NOMO-1 treated with DMSO at 0.1 percent for 48 hours (cell line): ENCODE results near the gene VPS13D.

ENCODE experiments used
- DNase-seq: peaks from one replicate; lab custom pipeline; 2025; ENCODE audit not compliant: unreplicated experiment; lab: John Stamatoyannopoulos, UW

The VPS13D gene

DNA sequence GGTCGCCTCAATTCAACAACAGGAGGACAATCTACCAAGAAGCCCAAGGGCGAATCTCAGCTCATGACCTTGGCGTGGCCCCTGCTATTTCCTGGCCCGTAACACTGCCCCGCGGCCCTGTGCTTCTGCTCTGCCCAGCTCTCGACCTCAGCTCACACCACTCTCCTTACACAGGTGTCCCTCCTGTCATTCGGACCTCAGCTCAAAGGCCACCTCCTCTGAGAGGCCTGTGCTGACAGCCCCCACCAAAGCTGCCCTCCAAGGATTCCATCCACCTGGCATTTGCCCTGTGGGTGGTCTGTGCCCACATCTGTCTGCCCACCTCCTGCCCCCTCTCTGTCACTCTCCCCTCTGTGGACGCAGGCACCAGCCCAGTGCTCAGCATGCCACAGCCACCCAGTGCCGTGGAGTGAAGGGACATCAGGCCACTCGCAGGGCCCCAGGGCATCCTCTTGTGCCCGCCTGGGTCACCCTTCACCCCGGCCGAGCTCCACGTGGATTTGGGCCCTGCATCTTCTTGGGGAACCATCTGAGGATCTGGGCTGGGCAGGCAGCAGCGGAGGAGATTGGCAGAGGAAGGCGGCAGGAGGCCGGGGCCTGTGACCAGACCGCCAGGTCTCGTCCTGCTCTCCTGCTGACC lies 317.9 kb downstream of the VPS13D start:
- no peak for DNase-seq

DNA sequence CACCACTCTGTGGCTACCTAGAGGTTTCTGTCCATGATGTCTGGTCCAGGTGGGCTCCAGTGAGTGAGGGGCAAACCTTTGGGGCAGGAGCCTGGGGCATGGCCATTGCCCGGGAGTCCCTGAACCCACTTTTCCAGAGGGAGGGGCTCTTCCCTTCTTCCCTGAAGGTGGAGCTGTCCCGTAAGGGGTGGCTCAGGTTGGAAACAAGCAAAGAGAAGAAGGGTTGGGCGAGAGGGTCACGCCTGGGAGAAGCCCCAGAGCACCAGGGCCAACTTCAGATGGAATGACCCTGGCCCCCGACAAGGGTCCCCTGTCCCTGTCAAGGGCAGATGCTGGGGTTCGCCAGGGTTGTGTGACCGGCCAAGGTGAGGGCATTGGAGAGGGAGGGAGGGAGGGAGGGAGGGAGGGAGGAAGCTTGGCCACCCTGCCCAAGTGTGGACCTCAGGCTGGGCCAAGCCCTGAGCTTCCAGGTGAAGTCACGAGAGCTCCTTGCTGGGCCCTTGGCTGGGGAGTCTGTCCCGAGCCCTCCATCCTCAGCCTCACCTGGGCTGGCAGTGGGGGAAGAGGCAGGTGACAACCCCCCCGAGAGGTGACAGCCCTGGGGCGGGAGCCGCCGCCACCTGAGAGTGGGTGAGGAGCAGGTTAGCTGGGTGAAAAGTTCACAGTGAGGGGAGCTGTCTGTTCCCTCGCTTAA lies 318.6 kb downstream of the VPS13D start:
- no peak for DNase-seq

DNA sequence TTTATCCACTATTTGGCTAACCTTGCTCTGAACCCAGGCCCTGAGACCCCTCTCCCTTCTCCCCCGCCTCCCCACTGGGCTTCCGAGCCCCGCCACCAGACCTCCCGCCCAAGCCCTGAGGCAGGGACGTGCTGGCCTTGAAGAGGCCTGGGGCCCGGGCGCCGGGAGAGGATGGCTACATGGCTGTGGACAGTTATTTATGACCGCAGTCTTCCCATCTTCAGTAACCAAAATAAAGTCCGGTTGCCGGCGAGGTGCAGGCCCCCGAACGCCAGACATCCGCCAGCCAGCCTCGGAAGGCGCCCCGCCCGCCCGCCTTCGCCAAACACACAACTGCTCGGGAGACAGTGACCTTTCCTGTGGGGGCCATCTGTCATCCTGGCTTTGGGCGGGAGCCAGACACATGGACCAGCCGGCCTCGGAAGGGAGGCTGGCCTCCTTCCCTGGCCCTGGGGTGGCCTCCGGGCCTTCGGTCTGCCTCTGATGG lies 319.2 kb downstream of the VPS13D start:
- DNase-seq = no peak

DNA sequence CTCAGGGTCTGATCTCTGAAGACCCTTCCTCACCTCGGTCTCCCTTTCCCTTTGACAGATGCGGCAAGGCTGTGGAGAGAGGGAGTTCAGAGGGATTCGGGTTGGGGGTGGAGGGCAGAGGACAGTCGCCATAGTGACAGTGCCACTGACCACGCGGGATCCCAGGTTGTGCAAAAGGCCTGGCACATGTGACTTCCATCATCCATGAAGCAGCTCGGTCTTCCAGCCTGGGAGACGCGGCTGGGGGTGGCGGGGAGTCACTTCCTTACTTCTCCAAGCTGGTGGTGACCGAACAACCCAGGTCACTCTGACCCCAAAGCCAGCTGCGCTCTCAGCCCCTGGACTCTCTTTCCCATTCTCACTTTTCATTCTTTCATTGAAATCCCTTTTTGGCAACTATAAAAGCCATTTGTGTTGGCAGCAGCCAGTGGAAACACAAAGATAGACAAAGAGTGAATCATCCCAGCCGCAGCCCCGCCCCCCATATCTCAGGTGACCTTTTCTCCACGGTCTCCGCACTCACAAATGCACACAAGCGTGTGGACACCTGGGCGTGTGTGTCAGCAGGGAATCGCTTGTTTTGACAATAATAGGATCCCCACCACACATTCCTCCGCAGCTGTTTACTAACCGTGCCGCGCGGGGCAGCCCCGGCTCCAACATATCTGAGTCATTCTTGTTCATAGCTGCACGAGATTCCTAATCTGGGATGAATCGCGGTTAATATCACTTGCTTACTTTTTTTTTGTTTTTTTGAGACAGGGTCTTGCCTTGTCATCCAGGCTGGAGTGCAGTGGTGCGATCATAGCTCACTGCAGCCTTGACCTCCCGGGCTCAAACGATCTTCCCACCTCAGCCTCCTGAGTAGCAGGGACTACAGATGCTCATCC lies 319.9 kb downstream of the VPS13D start:
- no peak for DNase-seq

DNA sequence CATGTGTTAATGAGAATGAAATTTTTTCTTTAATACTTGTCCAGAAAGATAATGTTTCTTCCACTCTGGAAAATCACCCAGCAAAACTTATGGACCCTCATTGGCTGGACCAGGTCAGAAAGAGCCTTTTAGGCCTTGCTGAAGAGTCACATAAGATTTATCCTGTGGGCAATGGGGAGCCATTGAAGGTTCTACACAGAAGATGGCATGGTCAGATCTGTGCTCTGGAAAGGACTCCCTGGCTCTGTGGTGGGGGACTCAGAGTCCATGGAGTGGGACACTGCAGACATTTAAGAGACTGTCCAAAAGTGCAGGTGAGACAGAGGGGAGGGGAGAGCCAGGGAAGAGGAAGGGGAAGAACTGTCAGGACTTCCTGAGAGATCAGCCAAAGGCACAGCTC lies 321.8 kb downstream of the VPS13D start:
- no peak for DNase-seq

DNA sequence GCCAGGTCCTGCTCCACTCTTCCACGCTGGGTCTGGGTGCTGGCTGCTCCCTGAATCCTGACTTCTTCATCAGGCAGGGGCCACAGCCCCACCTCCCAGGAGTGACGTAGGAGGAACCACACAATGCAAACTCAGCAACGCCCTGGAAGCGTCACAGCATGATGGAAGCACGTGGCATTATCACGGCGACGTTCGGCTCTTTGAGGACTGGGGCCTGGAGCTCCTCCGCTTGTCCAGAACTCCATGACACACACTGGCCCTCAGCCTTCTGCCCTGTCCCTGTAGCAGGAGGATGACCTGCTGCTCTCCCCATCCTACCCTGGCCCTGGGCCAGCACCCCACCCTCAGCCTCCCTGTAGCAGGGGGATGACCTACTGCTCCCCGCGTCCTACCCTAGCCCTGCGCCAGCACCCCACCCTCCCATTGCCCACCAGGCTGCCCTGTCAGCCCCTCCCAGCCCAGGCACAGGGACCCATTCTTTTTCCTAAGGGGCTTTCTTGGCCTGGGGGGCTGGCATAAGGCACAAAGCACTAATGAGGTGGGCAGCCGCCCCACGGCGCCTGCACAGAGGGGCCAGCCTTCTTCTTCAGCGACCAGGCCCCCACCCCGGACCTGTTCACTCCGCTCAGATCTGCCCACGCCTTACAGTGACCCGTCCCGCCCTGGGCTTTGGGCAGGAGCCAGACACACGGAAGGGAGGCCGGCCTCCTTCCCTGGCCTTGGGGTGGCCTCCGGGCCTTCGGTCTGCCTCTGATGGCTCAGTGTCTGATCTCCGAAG lies 322.5 kb downstream of the VPS13D start:
- DNase-seq = no peak

DNA sequence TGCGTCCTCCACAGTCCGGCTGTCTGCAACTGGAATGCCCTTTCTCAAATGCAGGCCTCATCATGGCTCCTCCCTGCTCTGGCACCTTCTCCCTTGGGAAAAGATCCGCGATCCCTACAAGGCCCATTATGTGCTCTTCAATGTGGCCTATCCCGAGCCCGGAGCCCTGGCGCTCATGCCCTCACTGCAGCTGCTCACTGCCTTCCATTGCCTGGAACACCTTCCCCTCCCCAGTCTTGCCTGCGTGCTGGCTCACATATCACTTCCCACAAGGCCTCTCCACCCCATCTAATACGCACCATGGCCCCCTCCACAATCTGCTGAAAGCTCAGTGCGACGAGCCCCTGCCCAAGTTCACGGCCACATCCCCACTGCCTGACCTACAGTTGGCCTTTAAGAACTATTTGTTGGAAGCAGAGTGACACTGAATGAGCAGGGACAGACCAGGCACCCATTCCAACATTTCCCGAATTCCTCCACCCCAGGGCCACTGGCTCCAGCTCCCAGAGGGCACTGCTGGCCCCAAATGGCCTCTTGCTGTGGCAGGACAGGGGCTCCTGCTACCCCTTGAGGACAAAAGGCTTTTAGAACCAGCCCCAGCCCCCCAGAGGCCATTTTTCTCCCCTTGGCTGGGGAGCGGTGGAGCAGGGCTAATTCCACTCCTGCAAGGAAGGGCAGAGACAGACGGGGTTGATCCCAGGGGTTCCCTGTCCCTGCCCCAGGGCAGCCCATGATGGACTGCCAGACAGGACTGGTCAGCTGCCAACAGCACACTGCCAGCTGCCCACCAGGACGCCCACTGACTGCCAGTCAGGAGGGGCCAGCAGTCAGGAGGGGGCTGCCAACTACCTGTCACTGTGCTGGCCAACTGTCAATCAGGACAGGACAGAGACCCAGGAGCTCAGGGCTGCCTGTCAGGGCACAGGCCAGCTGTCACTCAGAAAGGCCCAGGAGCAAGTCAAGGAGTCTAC lies 323.4 kb downstream of the VPS13D start:
- no peak for DNase-seq

DNA sequence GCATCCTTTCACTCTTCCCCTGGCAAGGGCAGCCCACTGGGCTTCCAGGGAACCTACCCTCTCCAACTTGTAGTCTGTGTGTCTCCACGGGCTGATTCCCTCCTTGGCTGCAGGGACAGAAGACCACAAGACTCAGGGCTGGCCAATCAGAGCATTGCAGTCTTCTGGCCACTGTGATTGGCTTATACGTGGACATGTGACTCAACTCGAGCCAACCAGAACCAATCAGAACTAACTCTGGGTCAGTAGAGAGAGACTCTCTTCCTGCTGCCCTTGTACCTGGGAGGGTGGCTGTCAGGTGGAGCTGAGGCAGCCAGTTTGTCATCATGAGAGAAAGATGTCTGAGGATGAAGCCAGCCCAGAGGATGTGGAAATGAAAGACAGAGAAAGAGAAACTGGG lies 324.1 kb downstream of the VPS13D start:
- no peak for DNase-seq

DNA sequence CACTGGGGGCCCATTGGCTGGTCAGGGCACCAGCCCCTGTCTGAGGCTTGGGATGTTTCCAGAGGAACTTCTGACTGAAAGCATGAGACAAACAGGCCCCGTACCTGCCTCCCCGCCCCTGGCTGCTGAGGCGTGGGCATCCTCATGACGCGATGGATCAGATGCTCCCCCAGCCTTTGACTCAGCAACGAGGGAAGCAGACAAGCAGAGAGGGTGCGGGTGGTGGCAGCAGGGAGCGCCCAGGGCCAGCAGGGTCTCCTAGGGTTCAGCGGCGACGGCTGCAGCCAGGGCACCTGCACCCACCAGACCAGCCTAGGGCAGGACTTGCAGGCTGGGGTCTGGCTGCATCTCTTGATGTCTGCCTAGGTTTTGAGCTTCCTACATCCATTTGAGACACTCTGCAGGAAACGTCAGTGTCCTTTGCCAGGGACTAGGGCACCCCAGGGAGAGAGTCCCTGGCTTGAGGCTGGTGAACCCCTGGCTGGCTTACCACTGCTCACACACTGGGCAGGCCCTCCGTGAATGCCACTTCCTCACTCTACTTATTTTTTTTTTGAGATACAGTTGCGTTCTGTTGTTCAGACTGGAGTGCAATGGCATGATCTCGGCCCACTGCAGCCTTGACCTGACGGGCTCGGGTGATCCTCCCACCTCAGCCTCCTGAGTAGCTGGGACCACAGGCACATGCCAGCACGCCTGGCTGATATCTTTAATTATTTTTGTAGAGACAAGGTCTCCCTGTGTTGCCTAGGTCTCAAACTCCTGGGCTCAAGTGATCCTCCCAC lies 324.9 kb downstream of the VPS13D start:
- no peak for DNase-seq

DNA sequence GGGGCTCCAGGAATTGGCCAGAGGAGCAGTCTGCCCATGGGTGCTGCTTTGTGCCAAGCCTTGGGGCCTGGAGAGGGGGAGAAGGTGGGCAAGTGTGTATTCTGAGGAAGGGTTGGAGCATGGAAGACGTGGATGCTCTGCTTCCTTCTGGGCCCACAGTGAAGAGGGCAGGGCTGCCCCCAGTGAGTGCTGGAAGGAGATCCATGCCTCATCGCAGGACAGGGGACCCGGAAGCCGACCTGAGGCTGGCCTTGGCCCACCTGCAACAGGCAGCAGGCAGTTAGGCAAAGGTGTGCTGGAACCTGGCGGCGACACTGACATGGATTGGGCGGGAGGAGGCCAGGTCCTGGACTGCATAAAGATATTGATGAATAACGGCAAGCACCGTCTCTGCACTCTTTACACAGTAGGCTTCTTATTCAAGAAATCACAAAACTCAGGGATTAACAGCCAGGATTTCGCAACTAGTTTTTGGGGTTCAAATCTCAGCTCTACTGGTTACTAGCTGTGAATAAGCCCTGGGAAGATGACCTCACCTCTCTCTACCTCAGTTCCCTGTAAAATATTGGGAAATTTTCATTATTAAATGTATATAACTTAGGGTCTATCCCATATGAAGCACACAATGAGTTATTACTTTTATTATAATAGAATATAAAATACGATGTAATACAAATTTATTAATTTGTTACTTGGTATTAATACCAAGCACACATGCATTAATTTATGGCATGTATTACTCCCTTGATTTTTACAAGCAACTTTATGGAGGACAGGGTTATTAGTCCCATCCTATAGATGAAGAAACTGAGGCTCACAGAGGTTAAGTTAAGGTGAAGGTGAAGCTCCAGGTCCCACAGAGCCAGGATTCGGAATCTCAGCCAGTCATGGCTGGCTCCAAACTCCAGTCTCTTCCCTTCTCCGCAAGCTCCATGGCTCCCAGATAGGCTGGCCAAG lies 325.9 kb downstream of the VPS13D start:
- no peak for DNase-seq

DNA sequence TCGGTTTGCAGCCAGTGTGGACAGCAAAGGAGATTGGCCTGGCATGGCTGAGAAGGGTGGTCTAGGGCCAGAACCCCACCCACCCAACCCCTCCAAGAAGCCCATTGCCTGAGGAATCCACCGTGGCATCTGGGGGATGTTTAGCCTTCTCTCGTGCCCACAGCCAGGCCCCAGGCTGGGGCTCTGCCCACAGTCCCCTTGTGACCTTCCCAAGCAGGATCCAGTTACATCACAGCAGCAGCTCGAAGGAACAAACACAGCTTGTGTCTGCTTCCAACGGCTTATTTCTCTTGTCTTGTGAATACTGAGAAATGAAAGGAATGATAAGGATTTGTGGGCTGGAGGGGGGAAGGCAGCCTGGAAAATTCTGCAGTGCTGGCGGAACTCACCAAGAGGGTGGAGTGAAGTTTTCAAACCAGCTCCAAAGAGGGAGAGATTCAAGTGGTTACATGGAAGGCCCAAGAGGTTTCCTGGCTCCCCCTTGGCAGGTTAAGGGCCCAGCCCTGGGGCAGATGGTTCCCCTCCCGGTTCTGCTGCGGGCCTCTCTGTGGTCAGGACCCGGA lies 326.6 kb downstream of the VPS13D start:
- DNase-seq = no peak

DNA sequence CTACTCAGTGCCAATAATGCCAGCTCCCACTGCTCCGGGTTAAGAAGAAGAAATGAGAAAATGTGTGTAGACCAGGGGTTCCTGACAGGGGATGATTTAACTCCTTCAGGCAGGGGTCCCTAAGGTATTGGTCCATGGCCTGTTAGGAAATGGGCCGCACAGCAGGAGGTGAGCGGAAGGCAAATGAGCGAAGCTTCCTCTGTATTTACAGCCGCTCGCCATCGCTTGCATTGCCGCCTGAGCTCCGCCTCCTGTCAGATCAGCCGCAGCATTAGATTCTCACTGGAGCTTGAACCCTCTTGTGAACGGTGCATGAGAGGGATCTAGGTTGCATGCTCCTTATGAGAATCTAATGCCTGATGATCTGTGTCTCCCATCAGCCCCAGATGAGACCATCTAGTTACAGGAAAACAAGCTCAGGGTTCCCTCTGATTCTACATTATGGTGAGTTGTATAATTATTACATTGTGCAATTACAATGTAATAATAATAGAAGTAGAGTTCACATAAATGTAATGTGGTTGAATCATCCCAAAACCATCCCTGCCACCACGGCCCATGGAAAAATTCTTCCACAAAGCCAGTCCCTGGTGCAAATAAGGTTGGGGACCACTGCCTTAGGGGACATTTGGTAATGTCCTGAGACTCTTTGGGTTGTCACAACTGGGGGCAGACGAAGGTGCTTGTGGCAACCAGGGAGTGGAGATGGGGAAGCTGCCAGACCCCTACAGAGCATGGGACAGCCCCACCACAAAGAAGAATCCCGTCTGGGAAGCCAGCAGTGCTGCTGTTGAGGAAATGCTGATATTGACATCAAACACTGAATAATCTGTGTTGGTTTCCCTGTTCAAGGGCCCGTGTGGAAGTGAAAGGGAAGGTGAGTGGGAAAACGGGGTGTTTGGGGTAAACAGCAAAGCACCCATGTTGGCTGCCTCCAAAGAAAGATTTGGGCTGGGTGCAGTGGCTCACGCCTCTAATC lies 327.4 kb downstream of the VPS13D start:
- DNase-seq = no peak

DNA sequence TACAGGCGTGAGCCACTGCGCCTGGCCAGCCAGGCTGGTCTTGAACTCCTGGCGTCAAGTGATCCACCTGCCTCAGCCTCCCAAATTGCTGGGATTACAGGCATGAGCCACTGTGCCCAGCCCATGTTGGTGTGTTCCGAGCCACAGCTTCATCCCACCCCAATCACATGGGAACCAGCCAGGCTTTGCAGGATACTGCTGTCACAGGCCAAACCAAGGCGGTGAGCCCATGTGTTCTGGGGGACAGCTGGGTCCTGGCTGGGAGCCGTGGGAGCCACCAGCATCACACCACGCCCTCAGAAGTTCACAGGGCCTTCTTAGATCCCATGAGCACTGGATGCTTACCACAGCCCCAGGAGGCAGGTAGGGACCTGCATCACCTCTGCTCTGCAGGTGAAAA lies 331.3 kb downstream of the VPS13D start:
- DNase-seq = no peak
